Astrocyte of the cerebellum (primary cell): ENCODE results near the gene RSBN1L.
"Not testable (repeated sequence)": the region's sequence is repeated elsewhere in the genome, so short reads cannot be mapped to it uniquely, and the experiment has no call there.

ENCODE experiments used
- DNase-seq: peaks from one replicate; pipeline ENCODE4 v3.0.0-alpha.2; 2011; ENCODE audit warnings: low read depth
- H3K4me3 ChIP-seq: 2 replicates; pipeline ENCODE4 v1.5.1; 2011; ENCODE audit warnings: mild to moderate bottlenecking, low read depth, low read length, moderate library complexity
- CTCF ChIP-seq: IDR thresholded peaks from 2 replicates; pipeline ENCODE4 v1.5.1; 2012; ENCODE audit warnings: low read length, low read depth, moderate library complexity, mild to moderate bottlenecking; ENCODE audit errors: missing control alignments
- in situ Hi-C: cut with HindIII; loops from 2 replicates; pipeline ENCODE4 v1.10.0; 2017; ENCODE audit warnings: low sequenced_read_pairs

RSBN1L gene

GRCh38 chr7:77696057-77696642 lies at the start of gene RSBN1L:
TSS of gene RSBN1L (plus strand) at chr7:77696459. CDS start at chr7:77696470, 11 bp downstream.
- peak; percentile 42 for TF ChIP-seq CTCF
- H3K4me3 ChIP-seq, result peak within 1 kb of the TSS; percentile 68
- in situ Hi-C loops, result no loop called here
- DNase-seq, result peak; percentile 94

GRCh38 chr7:77648742-77649338 lies 47.4 kb upstream of the RSBN1L start:
- DNase-seq, result no peak
- H3K4me3 ChIP-seq, result no peak overlapping the region
- in situ Hi-C loops, result loop anchor here (5.0 kb wide), 1 partner anchor 93 kb away; no protein-coding TSS in a partner anchor
- TF ChIP-seq CTCF, result no peak

- no peak for DNase-seq
- in situ Hi-C loops, result loop anchor here (5.0 kb wide), 1 partner anchor 92 kb away; no protein-coding TSS in a partner anchor
- no peak for TF ChIP-seq CTCF
- no peak overlapping the region for H3K4me3 ChIP-seq
These were observed 46.4 kb upstream of the RSBN1L start for GRCh38 chr7:77649716-77650349.

GRCh38 chr7:77651575-77652162 lies 44.6 kb upstream of the RSBN1L start:
- H3K4me3 ChIP-seq, result no peak overlapping the region
- in situ Hi-C loops, result no loop called here
- peak; percentile 71 for TF ChIP-seq CTCF
- peak; percentile 18 for DNase-seq

GRCh38 chr7:77652826-77653225 lies 43.4 kb upstream of the RSBN1L start:
- in situ Hi-C loops, H3K4me3 ChIP-seq, DNase-seq: not testable (repeated sequence)

- in situ Hi-C loops, result no loop called here
- DNase-seq, result no peak
- TF ChIP-seq CTCF, result no peak
- H3K4me3 ChIP-seq, result no peak overlapping the region
These were observed 42.7 kb upstream of the RSBN1L start for GRCh38 chr7:77653572-77653971.
